ENCODE data around the gene APBB2.

DNA sequence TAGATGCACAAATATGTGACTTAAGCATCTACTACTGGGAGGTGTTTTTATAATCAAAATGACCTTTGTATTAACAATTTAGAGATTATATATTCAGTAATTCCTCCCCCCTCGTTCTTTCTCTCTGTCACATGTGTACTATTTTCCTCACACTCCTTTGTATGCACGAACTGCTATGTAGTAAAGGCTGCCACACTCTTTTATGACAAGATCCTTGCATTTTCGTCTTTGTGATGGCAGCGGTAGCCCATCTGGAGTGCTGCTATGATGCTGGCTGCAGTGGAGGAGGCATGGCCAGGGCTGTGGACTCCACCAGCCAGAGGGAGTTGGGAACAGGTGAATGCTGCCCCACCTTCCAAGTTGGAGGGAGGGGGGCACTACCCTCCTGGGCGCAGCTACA is 248.3 kb downstream of the APBB2 start:
- TF ChIP-seq EZH2 (IDR thresholded peaks at IDR 0.05; ENCODE audit: insufficient read depth, poor library complexity, severe bottlenecking) = no peak
- TF ChIP-seq EZH2phosphoT487 (IDR thresholded peaks at IDR 0.05; ENCODE audit: insufficient read depth, low read depth) = no peak
